Neuronal stem cell (in vitro differentiated cells): Measurements from ENCODE around the gene LTBP4.
"Not testable (repeated sequence)": the region's sequence is repeated elsewhere in the genome, so short reads cannot be mapped to it uniquely, and the experiment has no call there.

Source experiments
- DNase-seq: peaks from one replicate; pipeline ENCODE4 v3.0.0-alpha.2; 2013; ENCODE audit warnings: low spot score
- H2AFZ ChIP-seq: one replicate; pipeline ENCODE4 v1.6.1; 2013; ENCODE audit warnings: mild to moderate bottlenecking, low read length, inconsistent platforms
- H2AK5ac ChIP-seq: 2 replicates; pipeline ENCODE4 v1.6.1; 2013; ENCODE audit warnings: low read depth, mild to moderate bottlenecking, inconsistent platforms, low read length, moderate library complexity, mixed read lengths
- H2BK120ac ChIP-seq: 2 replicates; pipeline ENCODE4 v1.6.1; 2013; ENCODE audit warnings: low read depth, mild to moderate bottlenecking, inconsistent platforms, low read length, moderate library complexity, mixed read lengths
- H2BK12ac ChIP-seq: one replicate; pipeline ENCODE4 v1.6.1; 2013; ENCODE audit warnings: low read length, inconsistent platforms
- H2BK15ac ChIP-seq: 2 replicates; pipeline ENCODE4 v1.6.1; 2013; ENCODE audit warnings: mild to moderate bottlenecking, low read length, inconsistent platforms, mixed read lengths
- H2BK5ac ChIP-seq: one replicate; pipeline ENCODE4 v1.6.1; 2013; ENCODE audit warnings: inconsistent platforms, mild to moderate bottlenecking, low read length, moderate library complexity
- H3K14ac ChIP-seq: one replicate; pipeline ENCODE4 v1.6.1; 2013; ENCODE audit warnings: low read length, inconsistent platforms
- H3K18ac ChIP-seq: 2 replicates; pipeline ENCODE4 v1.6.1; 2013; ENCODE audit warnings: low read length, inconsistent platforms
- H3K23ac ChIP-seq: 2 replicates; pipeline ENCODE4 v1.6.1; 2013; ENCODE audit warnings: low read depth, mild to moderate bottlenecking, mixed read lengths, low read length, inconsistent platforms; ENCODE audit not compliant: poor library complexity
- H3K27ac ChIP-seq: replicated peaks from 3 replicates; pipeline ENCODE4 v1.5.1; 2013; ENCODE audit warnings: low read length, inconsistent platforms
- H3K27me3 ChIP-seq, 3 experiments: 2 replicates each; pipeline ENCODE4 v1.6.1; 2013; ENCODE audit warnings: low read length in 3 of 3, mild to moderate bottlenecking in 2 of 3, inconsistent platforms in 1 of 3, low read depth in 1 of 3, mixed read lengths in 1 of 3, moderate library complexity in 1 of 3; ENCODE audit not compliant: control insufficient read depth in 3 of 3, insufficient read depth in 3 of 3
- H3K36me3 ChIP-seq, 2 donors: replicated peaks in 1 of 2; 2 replicates each; pipeline ENCODE4 v1.6.1; 2013; ENCODE audit warnings: low read length in 2 of 2; ENCODE audit not compliant: control insufficient read depth in 2 of 2, insufficient read depth in 2 of 2
- H3K4ac ChIP-seq: 2 replicates; pipeline ENCODE4 v1.6.1; 2013; ENCODE audit warnings: inconsistent platforms, mild to moderate bottlenecking, low read length, moderate library complexity
- H3K4me1 ChIP-seq, 2 donors: 1 replicate in 1 of 2; 2 replicates in 1 of 2; pipeline ENCODE4 v1.6.1; 2013; ENCODE audit warnings: low read length in 2 of 2, low read depth in 1 of 2; ENCODE audit not compliant: control insufficient read depth in 2 of 2, insufficient read depth in 1 of 2
- H3K4me2 ChIP-seq: one replicate; pipeline ENCODE4 v1.6.1; 2013; ENCODE audit warnings: mild to moderate bottlenecking, low read length, inconsistent platforms; ENCODE audit not compliant: insufficient read depth, poor library complexity, severe bottlenecking
- H3K4me3 ChIP-seq, 2 donors: 2 replicates each; pipeline ENCODE4 v1.5.1; 2013; ENCODE audit warnings: low read length in 2 of 2, mild to moderate bottlenecking in 2 of 2, inconsistent platforms in 1 of 2, moderate library complexity in 1 of 2
- H3K79me1 ChIP-seq: one replicate; pipeline ENCODE4 v1.6.1; 2013; ENCODE audit warnings: low read depth, mild to moderate bottlenecking, inconsistent platforms, low read length, moderate library complexity
- H3K9ac ChIP-seq: one replicate; pipeline ENCODE4 v1.6.1; 2013; ENCODE audit warnings: mild to moderate bottlenecking, low read depth, low read length, inconsistent platforms; ENCODE audit not compliant: poor library complexity
- H3K9me3 ChIP-seq, 2 donors: replicated peaks in 1 of 2; 2 replicates each; pipeline versions ENCODE3 to v1.6.1; 2013; ENCODE audit warnings: low read length in 2 of 2, mild to moderate bottlenecking in 2 of 2, inconsistent platforms in 1 of 2, low read depth in 1 of 2, mixed read lengths in 1 of 2, moderate library complexity in 1 of 2; ENCODE audit not compliant: control insufficient read depth in 2 of 2, insufficient read depth in 1 of 2
- H4K8ac ChIP-seq: one replicate; pipeline ENCODE4 v1.6.1; 2013; ENCODE audit warnings: low read depth, mild to moderate bottlenecking, inconsistent platforms, low read length, moderate library complexity
- H4K91ac ChIP-seq: one replicate; pipeline ENCODE4 v1.6.1; 2013; ENCODE audit warnings: low read length, low read depth, mild to moderate bottlenecking, inconsistent platforms; ENCODE audit not compliant: poor library complexity
- WGBS, 2 donors: extraction: QIAGEN DNeasy Blood & Tissue Kit; methylation state at CpG; one replicate each; pipeline ENCODE4 v1.1.7; 2013; ENCODE audit warnings: missing lambda C conversion rate in 2 of 2, mixed read lengths in 1 of 2; ENCODE audit not compliant: insufficient read length in 2 of 2, insufficient replicate concordance in 1 of 2; ENCODE audit errors: extremely low coverage in 2 of 2; 5-methylcytosine and 5-hydroxymethylcytosine counted together

Gene LTBP4

GRCh38 chr19:40561947-40562346 lies 39.2 kb upstream of the LTBP4 start:
- no peak overlapping the region for H2AK5ac ChIP-seq
- H3K4me2 ChIP-seq, result no peak overlapping the region
- no peaks in the 10 kb centered on the region for H3K36me3 ChIP-seq
- H3K9me3 ChIP-seq, result no peaks in the 10 kb centered on the region
- H3K27me3 ChIP-seq, result peaks cover 0 to 58% (median 16%) of the 10 kb centered on the region in 3 experiments
- no peak overlapping the region for H3K18ac ChIP-seq
- no peak for DNase-seq
- no peak overlapping the region for H2BK15ac ChIP-seq
- no peak overlapping the region for H3K9ac ChIP-seq
- H3K79me1 ChIP-seq, result peaks cover 4% of the 10 kb centered on the region
- no peak overlapping the region for H3K23ac ChIP-seq
- H3K4ac ChIP-seq, result no peak overlapping the region
- no peak overlapping the region for H2BK5ac ChIP-seq
- no peak overlapping the region for H3K4me3 ChIP-seq
- no peaks in the 10 kb centered on the region for H3K4me1 ChIP-seq
- no peak overlapping the region for H4K8ac ChIP-seq
- H3K27ac ChIP-seq, result no peak overlapping the region
- no peak overlapping the region for H2AFZ ChIP-seq
- WGBS, 2 donors, result no CpG with 5 or more reads among the region's 4 CpGs
- H4K91ac ChIP-seq, result no peak overlapping the region
- H2BK12ac ChIP-seq, result no peak overlapping the region
- no peak overlapping the region for H2BK120ac ChIP-seq
- H3K14ac ChIP-seq, result no peak overlapping the region

GRCh38 chr19:40564535-40564934 lies 36.6 kb upstream of the LTBP4 start:
- not testable (repeated sequence) for H3K4ac ChIP-seq, H3K79me1 ChIP-seq, H2AFZ ChIP-seq, H2BK15ac ChIP-seq, H3K27ac ChIP-seq, H4K8ac ChIP-seq, H3K36me3 ChIP-seq, H2BK5ac ChIP-seq, H3K9me3 ChIP-seq, H2BK12ac ChIP-seq, H2BK120ac ChIP-seq, DNase-seq, H3K9ac ChIP-seq, H3K18ac ChIP-seq, H3K23ac ChIP-seq, H3K4me3 ChIP-seq, H3K4me1 ChIP-seq, H3K14ac ChIP-seq, H3K4me2 ChIP-seq, H4K91ac ChIP-seq, H2AK5ac ChIP-seq
- peaks cover 16 to 72% (median 41%) of the 10 kb centered on the region in 3 experiments for H3K27me3 ChIP-seq
- no CpG with 5 or more reads among the region's 1 CpG for WGBS, 2 donors

- no peak overlapping the region for H3K14ac ChIP-seq
- peaks cover 4 to 5% of the 10 kb centered on the region in 2 donors for H3K4me1 ChIP-seq
- H3K9ac ChIP-seq, result no peak overlapping the region
- DNase-seq, result no peak
- no peaks in the 10 kb centered on the region for H3K36me3 ChIP-seq
- peaks cover 17 to 72% (median 48%) of the 10 kb centered on the region in 3 experiments for H3K27me3 ChIP-seq
- H2BK120ac ChIP-seq, result no peak overlapping the region
- H4K91ac ChIP-seq, result no peak overlapping the region
- no peak overlapping the region for H3K4ac ChIP-seq
- peak overlapping the region; percentile 45 for H2BK15ac ChIP-seq
- H3K9me3 ChIP-seq, result peaks cover 0 to 1% of the 10 kb centered on the region in 2 donors
- no peak overlapping the region for H2BK12ac ChIP-seq
- WGBS, 2 donors, result no CpG with 5 or more reads among the region's 7 CpGs
- H3K4me2 ChIP-seq, result no peak overlapping the region
- no peak overlapping the region for H2AFZ ChIP-seq
- H4K8ac ChIP-seq, result no peak overlapping the region
- H2BK5ac ChIP-seq, result peak overlapping the region; percentile 60
- peak overlapping the region; percentile 64 for H3K18ac ChIP-seq
- peaks cover 4% of the 10 kb centered on the region for H3K79me1 ChIP-seq
- H3K23ac ChIP-seq, result peak overlapping the region; percentile 20
- peak overlapping the region; percentile 96 for H2AK5ac ChIP-seq
- H3K27ac ChIP-seq, result no peak overlapping the region
- no peak overlapping the region for H3K4me3 ChIP-seq
Measured at GRCh38 chr19:40565355-40565754, 35.8 kb upstream of the LTBP4 start.

- Histone ChIP-seq H2BK15ac (peak overlapping the region; percentile 67), H3K4me2 (no peak overlapping the region), H4K91ac (no peak overlapping the region), H3K79me1 (peaks cover 4% of the 10 kb centered on the region), H3K9ac (peak overlapping the region; percentile 44), H3K4me3 (no peak overlapping the region), H2AK5ac (peak overlapping the region; percentile 37), H3K27ac (no peak overlapping the region), H4K8ac (no peak overlapping the region), H2BK5ac (peak overlapping the region; percentile 75), H3K18ac (peak overlapping the region; percentile 64), H2BK120ac (no peak overlapping the region), H3K23ac (no peak overlapping the region), H2BK12ac (no peak overlapping the region), H3K14ac (peak overlapping the region; percentile 56), H3K36me3 (no peaks in the 10 kb centered on the region), H3K9me3 (peaks cover 0 to 1% of the 10 kb centered on the region in 2 donors), H2AFZ (no peak overlapping the region), H3K27me3 (peaks cover 17 to 67% (median 48%) of the 10 kb centered on the region in 3 experiments), H3K4ac (no peak overlapping the region), H3K4me1 (peaks cover 4 to 5% of the 10 kb centered on the region in 2 donors)
- no peak for DNase-seq
- WGBS, 2 donors, result no CpG with 5 or more reads among the region's 14 CpGs
Measured at GRCh38 chr19:40565910-40566495, 35.2 kb upstream of the LTBP4 start.
